ENCODE data around the gene GID8. TPM values are rescaled to one million over a fixed set of nuclear protein-coding genes. Genes with fewer than 3 reads are reported as not detected.

Gene GID8
- total RNA-seq, 1 donor from 2014 or later: 57.1 TPM

GRCh38 chr20:62965363-62965771 is 27.4 kb downstream of the GID8 start:
- DNase-seq (ENCODE audit: low spot score in 2 of 2): no peak
- no peak for FAIRE-seq

- DNase-seq (ENCODE audit: low spot score in 2 of 2) (no peak), FAIRE-seq (no peak)
Measured at GRCh38 chr20:62966212-62967148, 28.5 kb downstream of the GID8 start.

DNA sequence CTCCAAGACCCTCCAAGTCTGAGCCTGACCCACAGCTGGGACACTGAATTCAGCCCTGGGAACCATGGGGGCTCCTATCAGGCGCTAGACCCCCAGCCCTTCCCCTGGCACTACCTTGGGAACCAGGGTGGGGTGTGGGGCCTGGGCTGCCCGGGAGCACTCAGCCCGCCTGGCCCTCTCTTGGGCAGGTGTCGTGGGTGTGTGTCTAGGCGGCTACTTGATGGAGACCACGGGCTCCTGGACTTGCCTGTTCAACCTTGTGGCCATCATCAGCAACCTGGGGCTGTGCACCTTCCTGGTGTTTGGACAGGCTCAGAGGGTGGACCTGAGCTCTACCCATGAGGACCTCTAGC is 29.2 kb downstream of the GID8 start:
- DNase-seq (ENCODE audit: low spot score in 2 of 2): no peak
- FAIRE-seq: no peak

GRCh38 chr20:62967628-62968351 is 29.8 kb downstream of the GID8 start:
- FAIRE-seq (no peak), DNase-seq (ENCODE audit: low spot score in 2 of 2) (no peak)

- no peak for FAIRE-seq
- DNase-seq (ENCODE audit: low spot score in 2 of 2): no peak
Measured at GRCh38 chr20:62968378-62969178, 30.6 kb downstream of the GID8 start.

DNA sequence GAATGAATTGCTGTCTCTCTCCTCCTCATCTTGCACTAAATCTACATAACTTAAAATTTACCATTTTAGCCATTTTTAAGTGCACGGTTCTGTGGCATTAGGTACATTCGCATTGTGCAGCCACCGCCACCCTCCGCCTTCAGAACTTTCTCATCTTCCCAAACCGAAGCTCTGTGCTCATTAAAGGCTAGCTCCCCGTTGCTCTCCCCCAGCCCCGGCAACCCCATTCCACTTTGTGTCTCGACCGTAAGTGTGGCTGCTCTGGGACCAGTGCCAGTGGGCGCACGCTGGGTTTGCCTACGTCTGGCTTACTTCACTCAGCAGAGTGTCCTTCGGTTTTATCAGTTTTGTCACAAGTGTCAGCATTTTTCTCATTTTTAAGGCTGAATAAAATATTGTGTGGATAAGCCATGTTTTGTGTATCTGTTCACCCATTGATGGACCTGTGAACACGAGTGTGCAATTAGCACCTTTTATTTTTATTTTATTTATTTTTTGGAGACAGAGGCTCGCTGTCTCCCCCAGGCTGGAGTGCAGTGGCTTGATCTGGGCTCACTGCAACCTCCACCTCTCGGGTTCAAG is 31.3 kb downstream of the GID8 start:
- FAIRE-seq (no peak), DNase-seq (ENCODE audit: low spot score in 2 of 2) (no peak)

DNA sequence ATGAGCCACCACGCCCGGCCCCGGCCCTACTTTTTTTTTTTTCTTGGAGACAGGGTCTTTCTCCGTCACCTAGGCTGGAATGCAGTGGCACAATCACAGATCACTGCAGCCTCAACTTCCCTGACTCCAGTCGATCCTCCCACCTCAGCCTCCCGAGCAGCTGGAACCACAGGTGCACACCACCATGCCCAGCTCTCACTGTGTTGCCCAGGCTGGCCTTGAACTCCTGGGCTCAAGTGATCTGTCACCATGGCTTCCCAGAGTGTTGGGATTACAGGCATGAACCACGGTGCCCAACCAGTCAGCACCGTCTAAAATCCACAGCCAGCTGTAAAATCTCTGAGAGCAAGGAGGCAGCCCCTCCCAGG is 32.0 kb downstream of the GID8 start:
- DNase-seq (ENCODE audit: low spot score in 2 of 2): no peak
- FAIRE-seq: no peak

DNA sequence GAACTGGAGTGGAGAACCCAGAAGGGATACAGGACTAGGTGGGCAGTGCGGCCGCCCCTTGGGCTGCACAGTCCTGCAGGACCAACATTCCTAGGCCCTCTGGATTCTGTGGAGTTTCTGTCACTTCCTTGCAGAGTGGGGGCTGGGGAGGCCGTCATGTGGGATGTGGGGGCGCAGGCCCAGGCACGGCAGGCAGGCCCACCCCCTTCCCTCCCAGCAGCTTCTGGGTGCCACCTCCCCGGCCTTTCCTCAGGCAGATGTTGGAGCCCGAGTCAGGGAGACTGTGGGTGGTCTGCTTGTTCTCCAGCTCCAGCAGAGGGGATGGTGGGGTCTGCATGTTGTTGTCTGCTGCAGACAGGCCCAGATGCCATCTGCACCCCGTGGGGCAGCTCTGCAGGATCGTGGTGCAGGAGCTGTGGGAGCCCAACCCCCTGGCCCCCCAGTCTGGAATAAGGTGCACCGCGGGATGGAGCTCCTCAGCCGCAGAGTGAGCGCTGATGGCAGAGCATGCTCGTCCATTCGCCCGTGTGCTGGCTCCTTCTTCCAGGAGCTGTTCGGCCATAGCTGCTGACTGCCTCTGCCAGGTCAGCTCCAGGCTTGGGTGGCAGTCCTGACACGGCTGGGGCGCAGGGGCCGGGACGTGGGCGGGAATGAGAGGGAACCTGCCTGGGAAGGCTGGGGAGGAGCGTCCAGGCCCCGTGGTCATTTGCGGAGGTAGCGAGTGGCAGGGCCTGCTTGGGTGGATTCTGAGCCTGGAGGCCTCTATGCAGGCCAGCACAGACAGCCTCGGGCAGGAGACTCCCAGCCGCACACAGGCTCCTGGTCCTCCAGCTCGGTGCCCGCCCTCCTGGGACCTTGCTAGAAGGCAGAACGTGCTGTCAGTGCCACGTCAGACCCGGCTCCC is 32.6 kb downstream of the GID8 start:
- FAIRE-seq (no peak), DNase-seq (ENCODE audit: low spot score in 2 of 2) (no peak)

- FAIRE-seq: no peak
Measured at GRCh38 chr20:62971211-62971949, 33.4 kb downstream of the GID8 start.

DNA sequence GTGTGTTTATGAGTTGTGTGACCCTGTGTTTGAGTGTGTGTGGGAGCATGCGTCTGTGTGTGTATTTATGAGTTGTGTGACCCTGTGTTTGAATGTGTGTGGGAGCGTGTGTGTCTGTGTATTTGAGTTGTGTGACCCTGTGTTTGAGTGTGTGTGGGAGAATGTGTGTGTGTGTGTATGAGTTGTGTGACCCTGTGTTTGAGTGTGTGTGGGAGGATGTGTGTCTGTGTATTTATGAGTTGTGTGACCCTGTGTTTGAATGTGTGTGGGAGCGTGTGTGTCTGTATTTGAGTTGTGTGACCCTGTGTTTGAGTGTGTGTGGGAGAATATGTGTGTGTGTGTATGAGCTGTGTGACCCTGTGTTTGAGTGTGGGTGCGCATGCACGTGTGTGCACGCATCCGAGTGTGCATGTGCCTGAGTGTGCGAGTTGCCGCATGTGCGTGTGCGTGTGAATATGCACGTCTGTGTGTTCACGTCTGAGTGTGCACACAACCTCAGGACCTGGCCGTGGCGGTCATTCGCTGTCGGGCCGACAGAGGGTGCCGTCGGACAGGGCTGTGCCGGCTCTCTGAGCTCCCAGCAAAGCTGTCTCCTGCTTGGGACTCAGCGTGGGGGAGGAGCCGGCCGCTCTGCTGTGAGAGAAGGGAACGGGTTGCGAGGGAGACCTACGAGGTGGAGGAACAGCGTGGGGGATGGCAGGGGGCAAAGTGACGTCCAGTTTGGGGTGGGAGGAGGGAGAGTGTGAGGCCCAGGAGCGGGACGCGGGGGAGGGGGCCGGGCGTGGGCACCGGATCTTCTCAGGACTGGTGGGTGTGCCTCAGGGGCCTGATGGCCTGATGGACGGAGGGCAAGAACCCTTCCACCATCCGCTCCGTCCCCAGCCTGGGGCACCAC is 34.2 kb downstream of the GID8 start:
- DNase-seq (ENCODE audit: low spot score in 2 of 2) (peak; percentile 89 to 97), FAIRE-seq (no peak)

More at GRCh38 chr20:62971211-62971949, 33.4 kb downstream of the GID8 start:
- DNase-seq (ENCODE audit: low spot score in 2 of 2): no peak

DNA sequence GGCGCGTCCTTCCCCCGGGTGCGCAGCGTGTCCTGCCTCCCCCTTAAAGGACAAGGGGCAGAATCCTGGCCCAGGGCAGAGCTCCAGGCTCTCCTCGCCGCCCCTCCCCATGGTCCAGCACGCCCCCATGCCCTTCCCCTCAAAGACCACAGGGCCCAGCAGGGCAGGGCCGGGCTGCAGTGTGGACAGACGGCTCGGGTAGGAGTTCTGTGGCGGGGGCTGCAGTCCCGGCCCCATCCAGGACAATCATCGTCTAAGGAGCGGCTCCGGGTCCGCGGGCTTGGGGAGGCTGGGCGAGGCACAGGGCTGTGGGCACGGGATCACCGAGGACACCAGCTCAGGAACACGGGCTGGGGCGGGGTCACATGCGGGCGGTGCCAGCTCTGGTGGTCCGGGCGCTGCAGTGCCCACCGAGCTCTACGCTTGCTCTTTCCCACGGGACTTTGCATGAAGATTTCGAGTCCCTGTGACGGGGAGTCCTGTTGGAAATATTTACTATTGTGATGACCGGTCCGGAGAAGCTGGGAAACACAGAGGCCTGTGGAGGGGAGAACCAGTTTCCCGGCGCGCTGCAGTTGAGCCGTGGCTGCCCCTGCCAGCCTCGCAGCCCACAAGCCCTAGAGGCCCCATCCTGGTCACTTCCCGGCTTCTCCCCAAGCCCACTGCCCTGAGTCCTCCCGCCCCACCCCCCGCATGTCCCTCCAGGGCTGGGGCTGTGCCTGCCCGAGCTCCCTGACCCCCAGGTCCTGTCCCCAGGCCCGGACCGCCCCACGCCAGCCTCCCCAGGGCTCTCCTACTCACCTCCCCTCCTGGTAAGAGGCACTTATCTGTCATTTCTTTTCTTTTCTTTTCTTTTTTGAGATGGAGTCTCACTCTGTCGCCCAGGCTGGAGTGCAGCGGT is 35.1 kb downstream of the GID8 start:
- FAIRE-seq (no peak), DNase-seq (ENCODE audit: low spot score in 2 of 2) (no peak)

- DNase-seq (ENCODE audit: low spot score in 2 of 2) (no peak), FAIRE-seq (no peak)
Measured at GRCh38 chr20:62975251-62975760, 37.4 kb downstream of the GID8 start.

- FAIRE-seq (no peak), DNase-seq (ENCODE audit: low spot score in 2 of 2) (no peak)
Measured at GRCh38 chr20:62975812-62976508, 38.0 kb downstream of the GID8 start.

DNA sequence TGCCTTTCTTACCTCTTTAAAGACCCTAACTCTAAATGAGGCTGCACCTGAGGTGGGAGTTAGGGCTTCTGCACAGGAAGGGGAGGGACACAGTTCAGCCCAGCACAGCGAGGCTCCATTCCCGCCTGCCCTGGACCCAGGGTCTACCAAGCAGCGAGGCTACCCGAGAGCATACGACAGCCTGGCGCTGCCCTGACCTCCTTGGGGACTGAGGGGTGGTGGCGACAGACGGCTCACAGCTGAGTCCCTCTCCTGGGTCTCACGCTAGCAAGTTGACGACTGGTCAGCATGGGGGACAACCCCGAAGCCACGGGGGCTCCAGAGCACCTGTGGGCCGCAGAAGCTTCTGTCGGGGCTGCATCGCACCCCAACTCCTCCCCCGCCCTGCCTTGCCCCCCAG is 38.9 kb downstream of the GID8 start:
- FAIRE-seq: no peak

GRCh38 chr20:62977613-62978560 is 39.9 kb downstream of the GID8 start:
- DNase-seq (ENCODE audit: low spot score in 2 of 2) (no peak), FAIRE-seq (no peak)

More for the DNA sequence above, 38.9 kb downstream of the GID8 start:
- no peak for DNase-seq (ENCODE audit: low spot score in 2 of 2)
